ENCODE measurements around the gene KCTD14. TPM values are rescaled to one million over a fixed set of nuclear protein-coding genes. Genes with fewer than 3 reads are reported as not detected.

Gene KCTD14
- total and polyA plus RNA-seq, 4 donors = 0.70 to 7.3 (median 6.7) TPM

- no peak overlapping the region for H3K9ac ChIP-seq (ENCODE audit: low read depth in 1 of 2, low read length in 2 of 2)
- no peak overlapping the region for H3K27ac ChIP-seq (ENCODE audit: low read depth in 1 of 2, low read length in 2 of 2)
- peaks cover 0 to 14% (median 5%) of the 10 kb centered on the region in 4 donors for H3K4me1 ChIP-seq (ENCODE audit: control insufficient read depth in 4 of 4, insufficient read depth in 4 of 4, low read length in 3 of 4)
- no peaks in the 10 kb centered on the region for H3K36me3 ChIP-seq (ENCODE audit: control insufficient read depth in 4 of 4, insufficient read depth in 3 of 4, low read depth in 1 of 4, low read length in 3 of 4)
- H3K9me3 ChIP-seq (ENCODE audit: control insufficient read depth in 4 of 4, low read length in 3 of 4) = no peaks in the 10 kb centered on the region
- DNase-seq (ENCODE audit: low spot score) = no peak
- no peak overlapping the region for H3K4me3 ChIP-seq (ENCODE audit: low read depth in 1 of 3, low read length in 3 of 3)
- H3K27me3 ChIP-seq (ENCODE audit: control insufficient read depth in 4 of 4, insufficient read depth in 4 of 4, low read length in 3 of 4) = no peaks in the 10 kb centered on the region
- TF ChIP-seq RXRA (IDR thresholded peaks at IDR 0.05) = no peak
- no peak for TF ChIP-seq ATF3 (IDR thresholded peaks at IDR 0.05)
- TF ChIP-seq, protein P1, sequence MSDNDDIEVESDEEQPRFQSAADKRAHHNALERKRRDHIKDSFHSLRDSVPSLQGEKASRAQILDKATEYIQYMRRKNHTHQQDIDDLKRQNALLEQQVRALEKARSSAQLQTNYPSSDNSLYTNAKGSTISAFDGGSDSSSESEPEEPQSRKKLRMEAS (IDR thresholded peaks at IDR 0.05) = no peak
- TF ChIP-seq GABPA (IDR thresholded peaks at IDR 0.05 in 1 of 2, conservative IDR thresholded peaks at IDR 0.05 in 1 of 2) = no peak
- TF ChIP-seq YY1 (IDR thresholded peaks at IDR 0.05) = no peak
- no peak for TF ChIP-seq FOXA1 (IDR thresholded peaks at IDR 0.05)
- TF ChIP-seq EGR1 (IDR thresholded peaks at IDR 0.05; ENCODE audit: low read depth in 2 of 2) = no peak
- no peak for TF ChIP-seq NR2F2 (IDR thresholded peaks at IDR 0.05)
- no peak for TF ChIP-seq RAD21 (IDR thresholded peaks at IDR 0.05)
- no peak for TF ChIP-seq HNF4A (conservative IDR thresholded peaks at IDR 0.05)
These were observed 2.3 kb upstream of the KCTD14 start for GRCh38 chr11:78025378-78025777.

GRCh38 chr11:78023426-78023825 is 350 bp upstream of the KCTD14 start:
- H3K27me3 ChIP-seq (ENCODE audit: control insufficient read depth in 4 of 4, insufficient read depth in 4 of 4, low read length in 3 of 4) = no peaks in the 10 kb centered on the region
- H3K27ac ChIP-seq (ENCODE audit: low read depth in 1 of 2, low read length in 2 of 2) = peak overlapping the region; percentile 73 to 87
- TF ChIP-seq, protein P2, sequence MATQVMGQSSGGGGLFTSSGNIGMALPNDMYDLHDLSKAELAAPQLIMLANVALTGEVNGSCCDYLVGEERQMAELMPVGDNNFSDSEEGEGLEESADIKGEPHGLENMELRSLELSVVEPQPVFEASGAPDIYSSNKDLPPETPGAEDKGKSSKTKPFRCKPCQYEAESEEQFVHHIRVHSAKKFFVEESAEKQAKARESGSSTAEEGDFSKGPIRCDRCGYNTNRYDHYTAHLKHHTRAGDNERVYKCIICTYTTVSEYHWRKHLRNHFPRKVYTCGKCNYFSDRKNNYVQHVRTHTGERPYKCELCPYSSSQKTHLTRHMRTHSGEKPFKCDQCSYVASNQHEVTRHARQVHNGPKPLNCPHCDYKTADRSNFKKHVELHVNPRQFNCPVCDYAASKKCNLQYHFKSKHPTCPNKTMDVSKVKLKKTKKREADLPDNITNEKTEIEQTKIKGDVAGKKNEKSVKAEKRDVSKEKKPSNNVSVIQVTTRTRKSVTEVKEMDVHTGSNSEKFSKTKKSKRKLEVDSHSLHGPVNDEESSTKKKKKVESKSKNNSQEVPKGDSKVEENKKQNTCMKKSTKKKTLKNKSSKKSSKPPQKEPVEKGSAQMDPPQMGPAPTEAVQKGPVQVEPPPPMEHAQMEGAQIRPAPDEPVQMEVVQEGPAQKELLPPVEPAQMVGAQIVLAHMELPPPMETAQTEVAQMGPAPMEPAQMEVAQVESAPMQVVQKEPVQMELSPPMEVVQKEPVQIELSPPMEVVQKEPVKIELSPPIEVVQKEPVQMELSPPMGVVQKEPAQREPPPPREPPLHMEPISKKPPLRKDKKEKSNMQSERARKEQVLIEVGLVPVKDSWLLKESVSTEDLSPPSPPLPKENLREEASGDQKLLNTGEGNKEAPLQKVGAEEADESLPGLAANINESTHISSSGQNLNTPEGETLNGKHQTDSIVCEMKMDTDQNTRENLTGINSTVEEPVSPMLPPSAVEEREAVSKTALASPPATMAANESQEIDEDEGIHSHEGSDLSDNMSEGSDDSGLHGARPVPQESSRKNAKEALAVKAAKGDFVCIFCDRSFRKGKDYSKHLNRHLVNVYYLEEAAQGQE (IDR thresholded peaks at IDR 0.05) = no peak
- peak in 1 of 2 donors; percentile 6 for TF ChIP-seq GABPA (IDR thresholded peaks at IDR 0.05 in 1 of 2, conservative IDR thresholded peaks at IDR 0.05 in 1 of 2)
- no peak for TF ChIP-seq HNF4G (IDR thresholded peaks at IDR 0.05)
- no peak for TF ChIP-seq FOXA1 (IDR thresholded peaks at IDR 0.05)
- no peak for TF ChIP-seq SP1 (IDR thresholded peaks at IDR 0.05)
- peaks cover 0 to 2% (median 0%) of the 10 kb centered on the region in 4 donors for H3K36me3 ChIP-seq (ENCODE audit: control insufficient read depth in 4 of 4, insufficient read depth in 3 of 4, low read depth in 1 of 4, low read length in 3 of 4)
- peak overlapping the region; percentile 70 to 81 (median 74) for H3K4me3 ChIP-seq (ENCODE audit: low read depth in 1 of 3, low read length in 3 of 3)
- WGBS = 76% methylated on average over 7 of the region's 7 CpGs
- H3K9me3 ChIP-seq (ENCODE audit: control insufficient read depth in 4 of 4, low read length in 3 of 4) = no peaks in the 10 kb centered on the region
- peaks cover 0 to 13% (median 5%) of the 10 kb centered on the region in 4 donors for H3K4me1 ChIP-seq (ENCODE audit: control insufficient read depth in 4 of 4, insufficient read depth in 4 of 4, low read length in 3 of 4)
- peak overlapping the region in 1 of 2 donors; percentile 68 for H3K9ac ChIP-seq (ENCODE audit: low read depth in 1 of 2, low read length in 2 of 2)
- DNase-seq (ENCODE audit: low spot score) = no peak

GRCh38 chr11:78021611-78022010 is 1.5 kb downstream of the KCTD14 start:
- H3K9ac ChIP-seq (ENCODE audit: low read depth in 1 of 2, low read length in 2 of 2) = no peak overlapping the region
- peak overlapping the region in 1 of 3 donors; percentile 70 for H3K4me3 ChIP-seq (ENCODE audit: low read depth in 1 of 3, low read length in 3 of 3)
- peak overlapping the region in 1 of 2 donors; percentile 73 for H3K27ac ChIP-seq (ENCODE audit: low read depth in 1 of 2, low read length in 2 of 2)
- TF ChIP-seq NR2F2 (IDR thresholded peaks at IDR 0.05) (no peak), FOXA2 (IDR thresholded peaks at IDR 0.05) (no peak), HNF4G (IDR thresholded peaks at IDR 0.05) (no peak), RXRA (IDR thresholded peaks at IDR 0.05) (no peak)
- TF ChIP-seq, protein P3, sequence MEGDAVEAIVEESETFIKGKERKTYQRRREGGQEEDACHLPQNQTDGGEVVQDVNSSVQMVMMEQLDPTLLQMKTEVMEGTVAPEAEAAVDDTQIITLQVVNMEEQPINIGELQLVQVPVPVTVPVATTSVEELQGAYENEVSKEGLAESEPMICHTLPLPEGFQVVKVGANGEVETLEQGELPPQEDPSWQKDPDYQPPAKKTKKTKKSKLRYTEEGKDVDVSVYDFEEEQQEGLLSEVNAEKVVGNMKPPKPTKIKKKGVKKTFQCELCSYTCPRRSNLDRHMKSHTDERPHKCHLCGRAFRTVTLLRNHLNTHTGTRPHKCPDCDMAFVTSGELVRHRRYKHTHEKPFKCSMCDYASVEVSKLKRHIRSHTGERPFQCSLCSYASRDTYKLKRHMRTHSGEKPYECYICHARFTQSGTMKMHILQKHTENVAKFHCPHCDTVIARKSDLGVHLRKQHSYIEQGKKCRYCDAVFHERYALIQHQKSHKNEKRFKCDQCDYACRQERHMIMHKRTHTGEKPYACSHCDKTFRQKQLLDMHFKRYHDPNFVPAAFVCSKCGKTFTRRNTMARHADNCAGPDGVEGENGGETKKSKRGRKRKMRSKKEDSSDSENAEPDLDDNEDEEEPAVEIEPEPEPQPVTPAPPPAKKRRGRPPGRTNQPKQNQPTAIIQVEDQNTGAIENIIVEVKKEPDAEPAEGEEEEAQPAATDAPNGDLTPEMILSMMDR (IDR thresholded peaks at IDR 0.05; ENCODE audit: low read depth, low read length, missing input control) = no peak
- TF ChIP-seq, protein P4, sequence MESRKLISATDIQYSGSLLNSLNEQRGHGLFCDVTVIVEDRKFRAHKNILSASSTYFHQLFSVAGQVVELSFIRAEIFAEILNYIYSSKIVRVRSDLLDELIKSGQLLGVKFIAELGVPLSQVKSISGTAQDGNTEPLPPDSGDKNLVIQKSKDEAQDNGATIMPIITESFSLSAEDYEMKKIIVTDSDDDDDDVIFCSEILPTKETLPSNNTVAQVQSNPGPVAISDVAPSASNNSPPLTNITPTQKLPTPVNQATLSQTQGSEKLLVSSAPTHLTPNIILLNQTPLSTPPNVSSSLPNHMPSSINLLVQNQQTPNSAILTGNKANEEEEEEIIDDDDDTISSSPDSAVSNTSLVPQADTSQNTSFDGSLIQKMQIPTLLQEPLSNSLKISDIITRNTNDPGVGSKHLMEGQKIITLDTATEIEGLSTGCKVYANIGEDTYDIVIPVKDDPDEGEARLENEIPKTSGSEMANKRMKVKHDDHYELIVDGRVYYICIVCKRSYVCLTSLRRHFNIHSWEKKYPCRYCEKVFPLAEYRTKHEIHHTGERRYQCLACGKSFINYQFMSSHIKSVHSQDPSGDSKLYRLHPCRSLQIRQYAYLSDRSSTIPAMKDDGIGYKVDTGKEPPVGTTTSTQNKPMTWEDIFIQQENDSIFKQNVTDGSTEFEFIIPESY (IDR thresholded peaks at IDR 0.05) = no peak
- TF ChIP-seq, protein P2 (IDR thresholded peaks at IDR 0.05) = no peak
- TF ChIP-seq, protein P1 (IDR thresholded peaks at IDR 0.05) = no peak

More at GRCh38 chr11:78021611-78022010, 1.5 kb downstream of the KCTD14 start:
- no peaks in the 10 kb centered on the region for H3K9me3 ChIP-seq (ENCODE audit: control insufficient read depth in 4 of 4, low read length in 3 of 4)
- H3K36me3 ChIP-seq (ENCODE audit: control insufficient read depth in 4 of 4, insufficient read depth in 3 of 4, low read depth in 1 of 4, low read length in 3 of 4) = peaks cover 0 to 8% (median 0%) of the 10 kb centered on the region in 4 donors
- no peak for DNase-seq (ENCODE audit: low spot score)
- no peaks in the 10 kb centered on the region for H3K27me3 ChIP-seq (ENCODE audit: control insufficient read depth in 4 of 4, insufficient read depth in 4 of 4, low read length in 3 of 4)
- peaks cover 0 to 13% (median 5%) of the 10 kb centered on the region in 4 donors for H3K4me1 ChIP-seq (ENCODE audit: control insufficient read depth in 4 of 4, insufficient read depth in 4 of 4, low read length in 3 of 4)
- WGBS = 96% methylated on average over 6 of the region's 6 CpGs

All from liver (tissue), 9 donors.